ENCODE data around the gene CFAP44. TPM values are rescaled to one million over a fixed set of nuclear protein-coding genes. Genes with fewer than 3 reads are reported as not detected.

The CFAP44 gene
- total and polyA plus RNA-seq, 2 of the 13 experiments (the other 11 are each of a cell fraction or from before 2014, with no cell fraction given) = 1.7 to 4.7 TPM

DNA sequence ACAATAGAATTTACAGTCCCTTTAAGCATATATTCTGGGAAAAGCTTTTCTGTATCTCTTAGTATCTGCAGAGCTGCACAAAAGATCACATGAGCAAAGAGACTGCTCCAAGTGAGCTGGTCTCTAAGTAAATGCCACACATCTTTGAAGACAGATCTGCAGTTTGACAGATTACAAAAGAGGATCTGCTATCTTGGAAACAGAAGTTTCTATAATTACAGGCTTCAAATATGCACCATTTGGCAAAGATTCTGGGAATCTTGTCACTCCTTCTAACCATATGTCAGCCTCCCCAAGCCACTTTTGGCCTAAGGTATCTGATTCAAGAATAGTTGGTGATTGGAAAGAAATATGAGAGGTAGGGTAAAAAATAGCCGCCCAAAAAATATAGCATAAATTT is 9.6 kb upstream of the CFAP44 start:
- DNase-seq (ENCODE audit: low spot score) (no peak), FAIRE-seq (no peak), ATAC-seq (no peak)
- no peaks in the 10 kb centered on the region for H3K4me1 ChIP-seq (ENCODE audit: insufficient read depth, low read length)
- no peak overlapping the region for H3K4me2 ChIP-seq (ENCODE audit: low read depth, low read length)
- H3K9ac ChIP-seq (ENCODE audit: insufficient read depth, low read depth, low read length) = no peak overlapping the region
- no peaks in the 10 kb centered on the region for H3K9me3 ChIP-seq (ENCODE audit: low read length)
- intact Hi-C loops (cut with micrococcal nuclease; ENCODE audit: unreplicated experiment) (no loop called here), in situ Hi-C loops (cut with HindIII; ENCODE audit: extremely low pct_ligation_motif_present, low pct_unique_long_range_greater_than_20kb) (no loop called here)
- no TSS peak for BruUV-seq (replicated peaks)
- peaks cover 6 to 24% of the 10 kb centered on the region in 2 experiments for H3K36me3 ChIP-seq (replicated peaks in 1 of 2; ENCODE audit: control insufficient read depth in 1 of 2, insufficient read depth in 2 of 2, low read length in 2 of 2)
- H3K27me3 ChIP-seq (ENCODE audit: control insufficient read depth in 1 of 2, insufficient read depth in 2 of 2, low read length in 2 of 2) = no peaks in the 10 kb centered on the region
- no peaks in the 10 kb centered on the region for H3K79me2 ChIP-seq (ENCODE audit: insufficient read depth, low read length)
- WGBS (ENCODE audit: low lambda C conversion rate) = 97% methylated on average over 1 of the region's 1 CpG
- TF ChIP-seq ZNF7 (CRISPR knock-in tag; IDR thresholded peaks at IDR 0.05) (no peak), SP1 (IDR thresholded peaks at IDR 0.05) (no peak), SP1 (CRISPR knock-in tag; IDR thresholded peaks at IDR 0.05) (no peak), CCAR2 (optimal IDR thresholded peaks at IDR 0.05; ENCODE audit: low read depth, low read length) (no peak), IRF2 (CRISPR knock-in tag; IDR thresholded peaks at IDR 0.05) (no peak)
- H4K20me1 ChIP-seq (ENCODE audit: insufficient read depth, low read length) = no peaks in the 10 kb centered on the region
- no peak overlapping the region for H2AFZ ChIP-seq (ENCODE audit: low read length)
- no peak overlapping the region for H3K27ac ChIP-seq (ENCODE audit: extremely low read length, insufficient read depth, low read length)
- H3K4me3 ChIP-seq (replicated peaks in 1 of 3; ENCODE audit: insufficient read depth in 1 of 3, low read depth in 2 of 3, low read length in 3 of 3) = no peak overlapping the region
- CTCF ChIA-PET (ENCODE audit: low intra/inter-chr PET ratio, low total read pairs) = no interaction called here
- POLR2A ChIA-PET = no interaction called here

DNA sequence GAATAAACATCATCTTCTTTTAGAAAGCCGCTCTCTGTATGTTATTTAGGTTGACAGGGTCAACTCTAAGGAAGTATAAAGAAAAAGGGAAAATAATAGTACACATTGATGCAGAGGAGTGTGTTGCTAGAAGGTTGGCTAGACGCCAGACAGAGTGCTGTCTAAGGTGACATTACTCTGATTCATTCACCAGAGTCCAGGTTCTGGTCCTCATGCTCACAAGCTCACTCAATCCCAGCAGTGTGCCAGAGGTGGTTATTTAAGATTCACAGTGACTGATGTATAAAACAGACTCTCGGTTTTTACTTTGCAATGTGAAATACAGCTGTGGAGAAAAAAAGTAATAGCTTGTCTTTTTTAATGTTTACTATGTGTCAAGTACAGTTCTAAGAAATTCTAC is 1.7 kb downstream of the CFAP44 start:
- Histone ChIP-seq H3K4me3 (replicated peaks in 1 of 3; ENCODE audit: insufficient read depth in 1 of 3, low read depth in 2 of 3, low read length in 3 of 3) (no peak overlapping the region), H3K9me3 (ENCODE audit: low read length) (no peaks in the 10 kb centered on the region), H2AFZ (ENCODE audit: low read length) (no peak overlapping the region), H4K20me1 (ENCODE audit: insufficient read depth, low read length) (no peaks in the 10 kb centered on the region), H3K27ac (ENCODE audit: extremely low read length, insufficient read depth, low read length) (no peak overlapping the region), H3K4me2 (ENCODE audit: low read depth, low read length) (no peak overlapping the region), H3K27me3 (ENCODE audit: control insufficient read depth in 1 of 2, insufficient read depth in 2 of 2, low read length in 2 of 2) (no peaks in the 10 kb centered on the region), H3K4me1 (ENCODE audit: insufficient read depth, low read length) (no peaks in the 10 kb centered on the region), H3K36me3 (replicated peaks in 1 of 2; ENCODE audit: control insufficient read depth in 1 of 2, insufficient read depth in 2 of 2, low read length in 2 of 2) (peaks cover 0 to 5% of the 10 kb centered on the region in 2 experiments; a peak in 1 of 5 replicates), H3K9ac (ENCODE audit: insufficient read depth, low read depth, low read length) (no peak overlapping the region), H3K79me2 (ENCODE audit: insufficient read depth, low read length) (no peaks in the 10 kb centered on the region)
- no peak for ATAC-seq
- FAIRE-seq = no peak
- no TSS peak for BruUV-seq (replicated peaks)
- POLR2A ChIA-PET = no interaction called here
- DNase-seq (ENCODE audit: low spot score) = no peak
- in situ Hi-C loops (cut with HindIII; ENCODE audit: extremely low pct_ligation_motif_present, low pct_unique_long_range_greater_than_20kb) = no loop called here
- intact Hi-C loops (cut with micrococcal nuclease; ENCODE audit: unreplicated experiment) = no loop called here
- WGBS (ENCODE audit: low lambda C conversion rate) = 87% methylated on average over 3 of the region's 3 CpGs
- CTCF ChIA-PET (ENCODE audit: low intra/inter-chr PET ratio, low total read pairs) = no interaction called here
- TF ChIP-seq ONECUT2 (CRISPR knock-in tag; IDR thresholded peaks at IDR 0.05) = no peak
- TF ChIP-seq GLMP (CRISPR knock-in tag; IDR thresholded peaks at IDR 0.05; ENCODE audit: borderline replicate concordance) = no peak
- TF ChIP-seq ZBTB8A (CRISPR knock-in tag; IDR thresholded peaks at IDR 0.05; ENCODE audit: borderline replicate concordance, low read depth) = no peak
- TF ChIP-seq ZNF652 (CRISPR knock-in tag; IDR thresholded peaks at IDR 0.05; ENCODE audit: borderline replicate concordance, low read depth) = no peak
- TF ChIP-seq NCOA2 (CRISPR knock-in tag; IDR thresholded peaks at IDR 0.05) = no peak
- TF ChIP-seq SRY (CRISPR knock-in tag; IDR thresholded peaks at IDR 0.05) = no peak
- TF ChIP-seq CREBL2 (CRISPR knock-in tag; IDR thresholded peaks at IDR 0.05; ENCODE audit: borderline replicate concordance) = no peak
- no peak for TF ChIP-seq MAX (IDR thresholded peaks at IDR 0.05)
- TF ChIP-seq ZBTB2 (CRISPR knock-in tag; IDR thresholded peaks at IDR 0.05; ENCODE audit: low read depth) = no peak

Data from HepG2 (cell line).